Islet precursor cell (in vitro differentiated cells): ENCODE data around the gene FRMPD2.

Source experiments
- DNase-seq: peaks from one replicate; pipeline ENCODE4 v3.0.0-alpha.2; 2018

Gene FRMPD2, protein sequence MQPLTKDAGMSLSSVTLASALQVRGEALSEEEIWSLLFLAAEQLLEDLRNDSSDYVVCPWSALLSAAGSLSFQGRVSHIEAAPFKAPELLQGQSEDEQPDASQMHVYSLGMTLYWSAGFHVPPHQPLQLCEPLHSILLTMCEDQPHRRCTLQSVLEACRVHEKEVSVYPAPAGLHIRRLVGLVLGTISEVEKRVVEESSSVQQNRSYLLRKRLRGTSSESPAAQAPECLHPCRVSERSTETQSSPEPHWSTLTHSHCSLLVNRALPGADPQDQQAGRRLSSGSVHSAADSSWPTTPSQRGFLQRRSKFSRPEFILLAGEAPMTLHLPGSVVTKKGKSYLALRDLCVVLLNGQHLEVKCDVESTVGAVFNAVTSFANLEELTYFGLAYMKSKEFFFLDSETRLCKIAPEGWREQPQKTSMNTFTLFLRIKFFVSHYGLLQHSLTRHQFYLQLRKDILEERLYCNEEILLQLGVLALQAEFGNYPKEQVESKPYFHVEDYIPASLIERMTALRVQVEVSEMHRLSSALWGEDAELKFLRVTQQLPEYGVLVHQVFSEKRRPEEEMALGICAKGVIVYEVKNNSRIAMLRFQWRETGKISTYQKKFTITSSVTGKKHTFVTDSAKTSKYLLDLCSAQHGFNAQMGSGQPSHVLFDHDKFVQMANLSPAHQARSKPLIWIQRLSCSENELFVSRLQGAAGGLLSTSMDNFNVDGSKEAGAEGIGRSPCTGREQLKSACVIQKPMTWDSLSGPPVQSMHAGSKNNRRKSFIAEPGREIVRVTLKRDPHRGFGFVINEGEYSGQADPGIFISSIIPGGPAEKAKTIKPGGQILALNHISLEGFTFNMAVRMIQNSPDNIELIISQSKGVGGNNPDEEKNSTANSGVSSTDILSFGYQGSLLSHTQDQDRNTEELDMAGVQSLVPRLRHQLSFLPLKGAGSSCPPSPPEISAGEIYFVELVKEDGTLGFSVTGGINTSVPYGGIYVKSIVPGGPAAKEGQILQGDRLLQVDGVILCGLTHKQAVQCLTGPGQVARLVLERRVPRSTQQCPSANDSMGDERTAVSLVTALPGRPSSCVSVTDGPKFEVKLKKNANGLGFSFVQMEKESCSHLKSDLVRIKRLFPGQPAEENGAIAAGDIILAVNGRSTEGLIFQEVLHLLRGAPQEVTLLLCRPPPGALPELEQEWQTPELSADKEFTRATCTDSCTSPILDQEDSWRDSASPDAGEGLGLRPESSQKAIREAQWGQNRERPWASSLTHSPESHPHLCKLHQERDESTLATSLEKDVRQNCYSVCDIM (N-terminal part only)

DNA sequence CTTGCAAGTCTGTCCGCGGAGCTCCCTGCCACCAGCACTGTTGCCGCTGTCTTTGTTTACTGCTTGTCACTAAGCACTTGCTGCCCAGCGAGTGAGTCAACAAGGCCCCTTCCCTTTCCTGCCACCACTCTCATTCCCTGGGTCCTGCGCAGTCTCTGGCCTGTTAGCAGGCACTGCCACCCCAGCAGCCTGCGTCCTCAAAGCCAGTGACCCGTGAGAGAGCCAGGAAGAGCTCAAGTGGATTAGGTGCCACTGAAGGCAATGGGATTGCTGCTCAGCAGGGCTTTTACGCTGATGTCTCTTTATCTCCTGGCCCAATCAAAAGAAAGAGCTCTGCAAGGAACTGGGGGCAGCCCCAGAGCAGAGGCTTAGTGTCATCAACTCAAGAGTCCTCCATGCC lies at the start of gene FRMPD2:
TSS of gene FRMPD2 (minus strand) at position 61 of the 400 bp plus-strand sequence. CDS start 129 bp downstream, outside the sequence.
- DNase-seq: peak; percentile 82

DNA sequence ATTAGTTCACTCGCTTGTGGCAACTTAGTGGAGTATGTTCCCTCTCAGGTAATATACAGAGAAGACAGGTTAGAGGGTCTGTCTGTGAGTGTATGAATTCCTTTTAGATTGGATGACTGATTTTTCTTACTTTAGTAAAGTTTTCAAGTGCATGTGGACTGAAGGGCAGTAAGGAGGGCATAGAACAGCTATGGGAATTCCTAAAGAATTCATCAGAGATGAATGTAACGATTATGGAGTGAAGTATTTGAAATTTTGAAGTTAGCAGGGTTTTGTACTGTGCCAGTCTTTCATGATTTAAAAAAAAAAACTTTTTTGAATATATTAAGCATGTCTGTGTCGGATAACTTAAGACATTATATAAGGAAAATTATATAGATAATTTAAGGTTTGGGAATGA lies 47.5 kb upstream of the FRMPD2 start:
- no peak for DNase-seq

DNA sequence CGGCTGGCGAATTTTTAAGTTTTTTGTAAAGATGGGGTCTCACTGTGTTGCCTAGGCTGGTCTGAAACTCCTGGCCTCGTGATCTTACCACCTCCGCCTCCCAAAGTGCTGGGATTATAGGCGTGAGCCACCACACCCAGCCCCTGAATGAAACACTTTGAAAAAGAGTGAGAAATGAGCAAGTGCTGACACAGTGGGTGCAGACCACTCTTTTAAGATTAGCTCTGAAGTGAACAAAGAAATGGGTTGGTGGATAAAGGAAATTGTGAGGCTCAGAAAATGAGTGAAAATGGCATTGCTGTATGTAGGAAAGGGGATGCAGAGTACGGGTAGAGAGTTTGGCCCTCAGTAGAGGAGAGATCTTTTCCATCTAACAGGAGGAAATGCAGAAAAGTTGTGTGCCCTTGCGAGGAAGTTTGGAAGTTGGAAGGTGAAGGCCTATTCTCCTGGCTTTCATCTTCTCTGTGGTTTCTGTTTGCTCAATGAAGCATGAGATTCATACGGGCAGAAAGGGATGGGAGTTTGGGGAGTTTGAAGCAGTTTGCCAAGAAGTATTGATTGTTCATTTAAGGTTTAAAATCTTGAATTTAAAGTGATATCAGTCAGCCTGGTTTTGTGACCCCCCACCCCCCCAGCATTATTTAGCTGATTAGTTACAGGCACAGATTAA lies 43.0 kb upstream of the FRMPD2 start:
- DNase-seq: no peak

DNA sequence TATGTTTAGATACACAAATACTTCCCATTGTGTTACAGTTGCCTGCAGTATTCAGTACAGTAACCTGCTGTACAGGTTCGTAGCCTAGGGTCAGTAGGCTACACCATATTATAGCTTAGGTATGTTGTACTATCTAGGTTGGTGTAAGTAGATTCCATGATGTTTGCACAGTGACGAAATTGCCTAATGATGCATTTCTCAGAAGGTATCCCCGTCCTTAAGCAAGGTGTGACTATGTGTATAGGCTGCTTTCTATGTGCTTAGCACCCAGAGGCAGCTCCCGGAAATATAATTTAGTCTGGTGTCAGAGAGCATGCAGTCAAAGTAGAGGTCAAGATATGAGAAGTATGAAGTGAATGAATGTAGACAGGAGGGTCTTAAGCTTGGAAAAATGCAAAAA lies 41.7 kb upstream of the FRMPD2 start:
- DNase-seq: no peak

DNA sequence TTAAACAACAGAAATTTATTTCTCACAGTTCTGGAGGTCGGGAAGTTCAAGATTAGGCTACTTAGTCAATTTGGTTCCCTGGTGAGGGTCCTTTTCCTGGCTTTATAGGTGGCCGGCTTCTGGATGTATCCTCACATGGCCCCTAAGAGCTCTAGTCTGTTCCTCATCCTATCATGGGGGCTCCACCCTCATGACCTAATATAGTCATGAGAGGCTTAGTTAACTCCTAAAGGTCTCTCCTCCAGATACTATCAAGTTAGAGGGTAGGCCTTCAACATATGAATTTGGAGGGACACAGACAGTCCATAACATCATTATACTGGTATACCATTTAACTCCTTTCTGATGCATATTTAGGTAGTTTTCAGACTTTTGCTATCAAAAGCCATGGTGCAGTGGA lies 39.6 kb upstream of the FRMPD2 start:
- no peak for DNase-seq

DNA sequence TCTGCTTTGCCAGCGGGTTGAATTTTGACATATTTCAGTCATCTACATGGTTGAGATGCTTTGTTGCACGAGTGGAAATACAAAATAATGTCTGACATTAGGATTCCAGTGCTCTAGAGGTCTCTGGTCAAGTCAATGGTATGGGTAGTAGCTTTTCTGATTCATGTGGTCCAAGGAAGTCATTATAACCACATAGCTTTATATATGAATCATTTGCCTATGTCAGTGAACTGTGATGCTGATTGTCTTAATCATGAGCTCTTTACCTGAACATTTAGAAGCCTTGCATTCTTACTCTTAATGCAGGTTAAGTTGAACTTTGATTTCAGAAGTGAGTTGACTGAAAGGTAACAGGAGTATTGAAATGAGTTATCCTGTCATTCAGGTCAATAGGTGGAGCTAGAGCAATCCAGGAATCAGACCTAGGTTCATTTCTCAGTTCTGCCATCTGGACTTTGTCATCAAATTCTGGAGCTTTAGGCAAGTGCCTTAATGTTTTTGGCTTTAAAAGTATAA lies 35.3 kb upstream of the FRMPD2 start:
- no peak for DNase-seq

DNA sequence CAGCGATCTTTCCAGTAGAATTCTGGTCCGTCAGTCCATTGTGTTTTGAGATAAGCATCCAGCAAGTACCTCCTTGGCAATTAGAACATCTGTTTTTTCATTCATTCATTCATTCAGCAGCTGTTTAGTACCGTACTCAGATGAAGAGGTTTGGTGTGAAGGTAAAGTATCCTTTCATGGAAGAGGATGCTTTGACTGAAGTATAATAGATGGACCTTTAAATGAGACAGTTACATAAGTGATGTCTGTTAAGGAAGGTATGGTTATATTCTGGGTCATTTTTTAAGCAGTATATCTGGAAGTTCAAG lies 33.2 kb upstream of the FRMPD2 start:
- DNase-seq: no peak

DNA sequence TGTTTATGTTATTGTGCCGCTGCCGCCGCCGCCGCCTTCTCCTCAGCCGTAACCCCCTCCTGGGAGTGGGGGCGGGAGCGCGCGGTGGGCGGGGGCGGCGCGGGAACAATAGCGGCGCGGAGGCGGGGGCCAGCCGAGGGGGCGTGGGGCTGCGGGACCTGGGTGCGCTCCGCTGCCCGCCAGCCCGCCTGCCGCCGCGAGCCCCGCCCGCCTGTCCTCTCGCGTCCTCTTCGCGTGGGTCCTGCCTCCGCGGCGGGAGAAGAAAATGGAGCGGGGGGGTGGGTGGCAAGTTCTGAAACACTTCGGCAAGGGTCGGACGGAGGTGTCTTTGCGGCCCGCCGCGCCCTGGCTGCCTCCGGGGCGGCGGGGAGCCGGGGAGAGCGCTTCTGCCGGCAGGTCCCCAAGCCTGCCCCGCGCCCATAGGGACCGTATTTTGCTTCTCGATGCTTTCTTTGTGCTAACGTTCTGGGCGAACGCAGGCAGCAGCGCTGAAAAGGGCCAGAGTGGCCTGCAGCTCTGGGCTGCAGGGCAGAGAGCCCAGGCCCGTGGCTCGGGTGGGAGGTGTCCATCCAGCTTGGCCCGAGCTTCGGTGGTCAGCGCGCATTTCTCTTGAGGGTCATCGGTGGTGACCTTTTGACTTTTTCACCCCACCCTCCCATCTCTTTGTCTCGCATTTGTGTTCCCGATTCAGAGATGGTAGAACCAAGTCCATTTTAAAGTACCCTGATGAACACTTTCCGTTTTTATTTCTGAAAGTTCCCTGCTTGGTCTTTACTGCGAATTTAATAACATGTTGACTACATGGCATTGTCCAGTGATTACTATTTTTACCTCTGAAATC lies 32.6 kb upstream of the FRMPD2 start:
- DNase-seq: peak; percentile 82

DNA sequence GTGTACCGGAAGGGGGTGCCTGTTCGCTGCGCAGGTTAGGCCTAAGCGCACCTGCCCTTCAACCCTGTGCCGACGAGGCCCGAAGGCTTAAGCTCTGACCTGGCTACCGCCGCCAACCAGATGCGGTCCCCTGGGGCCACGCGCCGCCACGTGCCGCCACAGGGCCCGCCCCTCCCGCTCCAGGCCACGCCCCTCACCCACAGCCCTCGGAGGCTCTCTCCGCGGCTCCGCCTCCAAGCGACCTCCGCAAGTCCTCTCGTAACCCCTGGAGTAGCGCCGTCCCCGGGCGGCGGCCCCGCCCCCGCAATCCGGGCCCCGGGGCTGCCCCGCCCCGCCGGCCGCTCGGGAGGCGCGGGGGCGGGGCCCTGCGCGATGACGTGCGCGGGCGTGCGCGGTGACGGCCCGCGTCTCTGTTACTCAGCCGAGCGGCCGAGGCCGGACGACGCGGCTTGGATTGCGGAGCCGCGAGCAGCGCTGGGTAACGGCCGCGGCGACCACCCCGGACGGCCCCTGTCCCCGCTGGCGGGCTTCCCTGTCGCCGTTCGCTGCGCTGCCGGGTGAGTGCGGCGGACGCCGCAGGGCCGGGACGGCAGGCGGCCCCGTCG lies 31.9 kb upstream of the FRMPD2 start, which contains the start of gene MAPK8:
TSS of gene MAPK8 (plus strand) at position 413 of the 605 bp plus-strand sequence. CDS start 94,984 bp downstream, outside the sequence.
- DNase-seq: peak; percentile 98

DNA sequence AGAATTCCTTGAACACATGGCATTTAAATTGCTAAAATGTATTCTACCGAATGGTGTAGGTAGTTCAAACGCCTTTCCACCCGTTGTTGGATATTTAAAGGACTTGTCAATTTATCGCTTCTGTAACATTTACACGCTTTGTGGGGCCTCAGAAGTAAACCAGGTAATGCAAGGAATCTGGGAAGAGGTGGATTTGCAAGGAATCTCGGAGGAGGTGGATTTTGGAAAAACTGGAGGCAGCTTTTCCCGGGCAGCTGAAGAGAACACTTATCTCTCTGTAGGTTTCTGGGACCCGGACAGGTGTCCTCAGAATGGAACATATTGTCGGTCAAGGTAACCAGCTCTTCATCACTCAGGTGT lies 31.4 kb upstream of the FRMPD2 start:
- no peak for DNase-seq

DNA sequence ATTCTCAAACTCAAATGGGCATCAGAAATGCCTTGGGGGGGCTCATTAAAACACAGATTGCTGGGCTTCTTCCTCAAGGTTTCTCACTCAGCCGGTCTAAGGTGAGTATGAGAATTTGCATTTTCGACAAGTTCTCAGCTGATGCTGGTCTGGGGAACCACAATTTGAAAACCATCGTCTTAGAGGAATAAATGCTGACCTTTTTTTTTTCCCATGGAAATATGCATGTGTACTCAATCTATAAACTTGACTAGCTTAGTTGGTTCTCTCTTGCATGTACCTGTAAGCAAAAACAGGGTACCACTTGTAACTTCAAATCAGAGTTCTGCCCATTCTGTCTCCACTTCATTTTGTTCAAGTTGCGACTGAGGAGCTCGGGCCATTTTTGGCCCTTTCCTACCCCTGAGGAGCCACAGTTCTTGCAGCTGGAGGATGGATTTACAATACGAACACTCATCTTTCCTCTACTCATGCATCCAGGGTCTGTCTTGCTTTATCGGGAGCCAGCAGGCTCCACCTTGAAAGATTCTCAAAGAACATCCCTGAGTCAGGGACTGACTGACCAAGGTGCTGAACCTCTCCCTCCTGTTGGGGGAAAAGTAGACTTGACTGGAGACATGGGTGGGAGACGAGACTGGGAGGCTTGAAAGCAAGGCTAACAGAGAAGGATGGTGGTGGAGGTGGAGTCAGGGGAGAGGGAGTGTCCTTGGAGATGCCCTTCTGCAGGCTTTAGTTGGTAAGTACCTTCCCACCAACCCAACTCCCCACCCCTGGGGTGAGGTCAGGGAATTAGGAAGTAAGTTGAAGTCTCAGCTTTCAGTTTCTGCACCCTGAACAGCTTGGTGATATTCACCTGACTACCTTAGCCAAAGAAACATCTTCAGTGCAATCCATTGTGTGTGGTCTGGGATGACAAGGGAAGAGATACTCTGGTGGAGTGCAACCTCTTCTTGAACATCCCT lies 28.3 kb upstream of the FRMPD2 start:
- DNase-seq: no peak

DNA sequence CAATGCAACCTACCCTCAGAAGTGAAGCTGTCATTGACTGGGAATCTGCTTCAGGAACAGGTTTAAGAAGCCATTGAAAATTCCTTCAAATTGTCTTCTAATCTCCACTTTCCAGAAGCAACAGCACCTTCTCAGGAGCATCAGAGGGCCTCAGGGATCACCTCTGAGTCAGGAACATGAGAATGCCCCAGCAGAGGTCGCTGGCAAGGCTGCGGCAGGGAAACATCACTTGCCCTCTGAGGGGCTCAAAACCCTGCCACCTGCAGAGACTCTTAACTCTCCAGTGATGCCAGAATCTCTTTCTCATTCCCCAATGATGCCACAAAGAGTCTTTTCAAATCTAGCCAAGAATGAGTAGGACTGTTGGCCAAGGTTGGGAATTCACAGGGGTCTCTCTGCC lies 26.1 kb upstream of the FRMPD2 start:
- no peak for DNase-seq

DNA sequence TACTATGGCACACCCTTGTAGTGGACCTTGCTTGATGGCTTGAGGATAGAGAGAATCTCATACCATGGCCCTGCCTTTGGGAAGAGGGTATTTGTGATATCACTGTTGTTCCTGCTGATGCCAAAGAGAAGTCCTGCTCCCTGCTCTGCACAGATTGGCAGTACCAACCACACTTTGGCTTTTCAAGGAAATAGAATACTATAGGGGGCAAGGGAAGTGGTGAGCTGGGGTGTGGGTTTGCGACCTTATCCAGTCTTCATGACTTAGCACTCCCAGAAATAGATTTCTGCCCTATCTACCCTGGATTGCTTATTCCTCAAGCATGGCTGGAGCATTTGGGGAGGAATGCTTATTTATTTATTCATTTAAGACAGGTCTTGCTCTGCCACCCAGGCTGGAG lies 25.2 kb upstream of the FRMPD2 start:
- no peak for DNase-seq

DNA sequence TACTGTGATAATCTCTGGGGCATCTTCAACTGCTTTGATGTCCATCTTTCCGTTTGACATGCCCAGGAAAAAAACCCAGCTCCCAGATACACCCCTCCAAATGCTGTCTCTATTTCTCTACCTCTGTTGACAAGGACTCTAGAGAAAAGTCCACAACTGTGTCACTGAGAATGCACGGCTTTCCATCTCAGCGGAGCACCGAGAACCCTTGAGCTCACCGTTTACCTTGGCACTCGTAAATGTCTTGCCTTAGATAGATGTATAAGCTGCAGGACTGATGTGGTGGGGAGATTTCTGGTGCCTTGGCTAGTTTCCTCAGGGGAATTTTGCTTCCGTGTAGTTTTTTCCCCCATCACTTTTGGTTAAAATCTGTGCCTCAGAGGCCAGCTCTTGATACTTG lies 24.6 kb upstream of the FRMPD2 start:
- DNase-seq: no peak

DNA sequence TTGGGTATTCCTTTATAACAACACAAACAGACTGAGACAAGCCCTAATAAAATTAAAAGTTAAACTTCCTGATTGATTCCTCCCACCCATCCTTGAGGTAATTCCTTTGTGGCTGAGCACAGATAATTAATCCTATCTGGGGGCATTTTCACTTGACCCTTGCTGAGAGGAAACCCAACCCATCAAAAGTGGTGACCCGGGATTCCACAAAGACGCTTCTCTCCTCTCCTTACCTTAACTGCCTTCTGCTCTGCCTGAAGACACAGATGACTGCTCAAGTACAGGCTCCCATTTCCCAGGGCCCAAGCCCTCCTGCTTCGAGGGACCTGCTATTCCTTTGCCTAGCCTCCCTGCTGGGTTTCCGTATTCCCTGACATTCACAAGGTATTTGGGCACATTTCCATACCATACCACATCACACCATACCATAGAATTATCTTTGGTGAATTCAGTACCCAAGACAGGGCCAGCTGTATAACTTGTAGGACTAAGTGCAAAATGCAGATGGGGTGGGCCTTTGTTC lies 22.1 kb upstream of the FRMPD2 start:
- DNase-seq: no peak

DNA sequence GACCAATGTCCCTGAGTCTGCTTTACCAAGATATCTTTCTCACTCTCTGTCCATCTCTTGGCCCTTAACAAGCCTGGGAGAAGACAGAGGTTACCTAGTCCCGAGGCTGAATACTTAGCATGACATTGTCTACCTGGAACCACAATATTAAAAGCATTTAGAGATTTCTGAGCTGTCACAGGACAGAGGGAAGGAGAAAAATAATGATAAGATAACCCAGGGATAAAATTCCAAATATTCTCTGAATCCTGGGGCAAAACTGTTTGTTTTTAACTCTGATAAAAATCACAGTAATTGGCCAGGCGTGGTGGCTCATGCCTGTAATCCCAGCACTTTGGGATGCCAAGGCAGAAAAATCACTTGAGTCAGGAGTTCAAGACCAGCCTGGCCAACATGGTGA lies 19.9 kb upstream of the FRMPD2 start:
- DNase-seq: no peak

DNA sequence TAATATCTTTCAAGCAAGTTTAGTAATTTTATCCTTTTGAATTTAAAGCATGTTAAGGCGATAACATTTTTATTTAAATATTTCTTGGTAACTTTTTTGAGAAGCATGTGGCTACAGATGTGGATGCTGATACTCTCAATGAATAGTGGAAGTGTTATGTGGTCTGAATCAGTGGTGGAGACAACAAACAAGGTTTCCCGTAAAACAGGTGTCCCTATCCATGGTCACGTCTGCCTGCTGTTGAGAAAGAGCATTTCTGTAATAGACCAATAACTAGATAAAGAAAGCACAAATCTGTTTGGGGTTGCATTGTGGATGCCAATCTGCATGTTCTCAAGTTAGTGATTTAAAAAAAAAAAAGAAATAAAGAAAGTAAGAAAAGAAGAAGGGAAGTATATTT lies 18.1 kb upstream of the FRMPD2 start:
- DNase-seq: no peak

DNA sequence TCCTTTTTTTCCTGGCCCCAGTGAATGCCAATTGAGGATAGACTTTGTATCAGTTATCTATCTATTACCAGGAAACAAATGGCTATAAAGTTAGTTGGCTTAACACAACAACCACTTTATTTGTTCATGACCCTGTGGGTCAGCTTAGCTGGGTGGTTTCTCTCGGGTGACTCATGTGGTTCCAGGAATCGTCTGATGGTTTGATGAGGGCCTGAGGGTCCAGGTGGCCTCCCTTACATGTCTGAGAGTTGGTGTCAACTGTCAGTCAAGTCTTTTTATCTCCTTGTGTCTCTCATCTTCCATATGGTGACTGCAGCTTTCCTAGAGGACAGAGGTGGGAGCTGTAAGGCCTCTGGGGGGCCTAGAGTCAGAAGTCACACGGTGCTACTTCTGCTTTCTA lies 16.7 kb upstream of the FRMPD2 start:
- DNase-seq: no peak

DNA sequence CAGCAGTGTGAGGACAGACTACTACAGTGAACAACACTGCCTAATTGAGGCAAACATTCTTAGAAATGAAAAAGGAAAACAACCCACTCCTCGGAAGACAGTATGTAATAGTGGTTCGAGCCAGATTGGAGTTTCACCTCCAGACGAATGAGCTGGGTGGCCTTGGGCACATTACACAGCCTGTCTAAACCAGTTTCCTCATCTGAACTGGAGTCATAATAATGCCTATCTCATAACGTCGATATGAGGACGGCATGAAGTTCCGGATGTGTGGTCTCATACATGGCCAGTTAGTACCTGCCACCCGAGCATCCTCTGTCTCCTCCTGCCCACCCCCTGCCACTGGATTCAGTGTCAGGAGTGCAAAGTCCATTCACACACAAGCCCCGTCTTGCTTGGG lies 15.8 kb upstream of the FRMPD2 start:
- no peak for DNase-seq
